Subcutaneous adipose tissue (tissue), 4 donors: ENCODE measurements around the gene AMDHD2. TPM values are rescaled to one million over a fixed set of nuclear protein-coding genes. Genes with fewer than 3 reads are reported as not detected.

Experiments
- CTCF ChIP-seq: fragments of 450-650 bp; IDR thresholded peaks from one replicate; pipeline ENCODE4 v1.5.1; 2016; ENCODE audit warnings: low read depth, mild to moderate bottlenecking, control low read depth, antibody characterized with exemption, moderate library complexity
- total RNA-seq, 4 donors: library from RNA; depleted of rRNA; stranded (reverse); fragments of >200 nt; gene quantifications; one replicate each; pipeline ENCODE4 v1.1.0, GENCODE V29; 2016

The AMDHD2 gene
- total RNA-seq, 4 donors from 2014 or later = 19.4 to 60.5 (median 42.9) TPM

- TF ChIP-seq CTCF = no peak
Observed at GRCh38 chr16:2529961-2530628, 9.9 kb downstream of the AMDHD2 start.

- no peak for TF ChIP-seq CTCF
Observed at GRCh38 chr16:2530629-2531318, 10.6 kb downstream of the AMDHD2 start.

GRCh38 chr16:2531371-2531695 lies 11.2 kb downstream of the AMDHD2 start, which contains the start of gene CEMP1:
Gene CEMP1, minus strand, starts transcription at chr16:2531408. Its CDS starts 335 bp downstream, at chr16:2531073.
- no peak for TF ChIP-seq CTCF

- no peak for TF ChIP-seq CTCF
Observed at GRCh38 chr16:2531696-2532493, 11.7 kb downstream of the AMDHD2 start.

- no peak for TF ChIP-seq CTCF
Observed at GRCh38 chr16:2532494-2533141, 12.4 kb downstream of the AMDHD2 start.

GRCh38 chr16:2533912-2534311 lies 13.7 kb downstream of the AMDHD2 start:
- TF ChIP-seq CTCF = no peak

GRCh38 chr16:2535625-2536013 lies 15.4 kb downstream of the AMDHD2 start:
- TF ChIP-seq CTCF = no peak
